Measurements from ENCODE around the gene ICAM3.
A peak's percentile ranks its signal among the peaks of the same experiment; 100 is the strongest.

ICAM3 gene

DNA sequence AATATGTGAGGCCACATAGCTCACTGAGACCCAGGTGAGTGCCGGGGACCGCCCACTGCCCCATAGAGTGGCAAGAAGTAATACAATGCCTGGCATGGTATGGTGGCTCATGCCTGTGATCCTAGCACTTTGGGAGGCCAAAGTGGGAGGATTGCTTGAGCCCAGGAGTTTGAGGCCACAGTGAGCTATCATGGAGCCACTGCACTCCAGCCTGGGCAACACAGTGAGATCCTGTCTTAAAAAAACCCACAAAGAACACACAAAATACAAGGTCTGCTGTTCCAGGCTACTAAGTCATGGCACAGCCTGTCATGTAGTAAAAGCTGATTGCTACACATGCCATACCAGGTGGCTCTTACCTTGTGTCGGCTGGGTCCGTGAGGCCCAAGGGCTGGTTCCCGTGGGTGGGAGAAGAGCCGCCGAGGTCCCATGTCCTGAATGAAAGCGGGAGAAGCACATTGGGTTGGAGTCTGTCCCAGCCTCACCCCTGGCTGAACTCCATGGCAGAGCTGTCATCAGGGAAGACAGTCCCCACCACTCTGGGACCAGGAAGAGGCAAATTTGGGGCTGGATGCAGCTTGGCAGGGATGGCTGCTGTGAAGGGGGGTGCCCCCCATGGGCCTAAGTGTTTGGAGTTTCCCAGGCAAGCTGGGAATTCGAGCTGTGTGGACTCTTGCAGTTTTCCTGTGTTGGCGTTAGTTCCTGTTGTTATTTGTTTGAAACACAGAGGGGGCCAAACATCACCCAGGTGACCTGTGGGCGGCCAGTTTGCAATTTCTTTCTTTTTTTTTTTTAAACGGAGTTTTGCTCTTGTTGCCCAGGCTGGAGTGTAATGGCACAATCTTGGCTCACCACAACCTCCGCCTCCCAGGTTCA is 20.4 kb downstream of the ICAM3 start:
- DNase-seq (ENCODE audit: low read depth) = no peak

DNA sequence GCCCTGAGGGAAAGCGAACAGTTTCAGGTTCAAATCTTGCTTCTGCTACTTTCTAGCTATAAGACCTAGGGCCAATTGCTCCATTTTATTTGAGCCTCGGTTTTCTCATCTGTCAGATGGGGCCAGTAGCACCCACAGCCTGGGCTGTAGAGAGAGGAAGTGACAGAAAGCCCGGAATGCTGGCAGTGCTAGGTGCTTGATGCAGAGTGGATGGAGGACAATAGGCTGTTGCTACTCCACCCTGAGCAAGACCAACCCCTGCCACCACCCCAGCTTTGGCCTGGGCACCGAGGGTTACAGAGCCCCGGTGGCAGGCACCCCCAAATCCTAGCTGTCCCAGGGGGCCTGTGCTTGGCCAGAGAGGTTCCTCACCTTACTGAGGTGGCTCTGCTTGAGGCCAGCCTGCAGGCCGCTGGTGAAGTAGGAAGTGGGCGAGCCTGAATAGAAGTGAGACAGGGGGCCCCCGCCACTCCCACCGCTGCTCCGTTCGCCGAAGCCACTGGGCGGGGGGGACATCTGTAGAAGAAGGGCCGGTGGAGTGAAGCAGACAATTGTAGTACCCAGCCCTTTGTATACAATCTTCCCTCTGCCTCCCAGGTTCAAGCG is 21.5 kb downstream of the ICAM3 start:
- no peak for DNase-seq (ENCODE audit: low read depth)

DNA sequence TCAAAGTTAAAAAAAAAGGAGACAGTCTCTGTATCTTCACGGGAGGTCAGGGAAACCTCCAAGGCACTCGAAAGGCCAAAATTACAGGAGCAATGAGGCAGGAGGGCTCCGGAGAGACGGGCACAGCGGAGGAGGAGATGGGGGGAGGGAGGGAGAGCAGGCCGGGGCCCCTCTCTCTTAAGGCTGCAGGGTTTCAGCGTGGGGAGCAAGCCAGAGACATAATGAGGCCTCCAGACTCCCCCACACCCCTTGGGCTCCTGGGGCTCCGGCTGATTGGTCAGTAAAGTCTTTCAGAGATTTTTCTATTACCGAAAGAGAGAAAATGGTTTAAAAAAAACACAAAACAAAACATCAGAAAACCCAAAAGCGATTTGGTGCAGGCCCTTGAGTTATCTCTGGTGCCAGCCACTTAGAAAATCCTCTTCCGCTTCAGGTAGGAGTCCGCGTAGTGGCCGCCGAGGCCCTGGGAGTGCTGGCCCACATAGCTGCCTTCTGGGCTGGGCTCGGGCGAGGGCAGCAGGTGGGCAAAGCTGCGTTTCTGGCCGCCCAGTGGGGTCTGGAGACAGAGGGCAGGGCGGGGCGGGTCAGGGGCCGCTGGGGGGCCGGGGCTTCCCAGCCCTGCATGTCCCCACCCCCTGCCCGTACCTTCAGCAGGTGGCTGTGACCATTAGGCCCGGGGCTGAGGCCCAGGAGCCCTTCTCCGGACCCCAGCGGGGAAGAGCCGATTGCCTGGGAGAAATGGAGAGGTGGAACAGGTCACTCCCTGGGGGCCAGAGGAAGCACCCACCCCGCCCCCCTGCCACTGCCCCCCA is 22.2 kb downstream of the ICAM3 start:
- no peak for DNase-seq (ENCODE audit: low read depth)

DNA sequence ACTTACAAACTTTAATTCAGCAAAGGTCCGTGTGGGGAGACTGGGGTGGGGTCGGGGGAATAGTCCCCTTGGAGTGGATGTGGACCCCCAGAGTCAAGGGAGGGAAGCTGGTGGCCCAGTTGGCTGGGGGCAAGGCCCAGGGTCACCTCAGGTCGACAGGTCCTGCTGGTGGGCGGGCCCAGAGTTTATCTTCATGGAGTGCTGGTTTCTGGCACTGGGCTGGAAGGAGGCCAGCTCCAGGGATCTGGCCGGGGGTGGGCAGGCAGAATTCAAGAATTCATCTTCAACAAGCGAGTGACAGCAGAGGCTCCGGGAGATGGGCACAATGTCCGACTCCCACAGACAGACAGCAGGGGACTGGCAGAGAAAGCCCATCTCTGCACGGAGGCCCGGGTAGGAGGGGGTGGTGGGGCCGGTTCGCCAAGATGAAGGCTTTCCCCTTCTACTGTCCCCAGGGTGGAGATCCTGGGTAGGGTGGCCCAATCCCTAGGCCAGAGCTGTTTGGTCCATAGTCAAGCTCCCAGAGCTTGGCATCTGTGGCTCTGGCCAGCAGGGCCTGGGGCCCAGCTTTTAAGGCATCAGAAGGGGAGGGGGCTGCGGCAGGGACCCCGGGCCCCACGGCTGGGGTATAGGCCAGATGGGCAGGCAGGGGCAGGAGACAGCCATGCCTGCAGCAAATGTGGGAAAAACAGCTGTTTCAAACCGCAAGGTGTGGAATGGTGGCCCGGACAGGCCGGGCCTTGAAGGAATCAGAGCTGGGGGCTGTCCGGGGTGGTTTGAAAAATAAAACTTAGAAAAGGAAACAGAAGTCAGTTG is 23.0 kb downstream of the ICAM3 start:
- DNase-seq (ENCODE audit: low read depth) = no peak

DNA sequence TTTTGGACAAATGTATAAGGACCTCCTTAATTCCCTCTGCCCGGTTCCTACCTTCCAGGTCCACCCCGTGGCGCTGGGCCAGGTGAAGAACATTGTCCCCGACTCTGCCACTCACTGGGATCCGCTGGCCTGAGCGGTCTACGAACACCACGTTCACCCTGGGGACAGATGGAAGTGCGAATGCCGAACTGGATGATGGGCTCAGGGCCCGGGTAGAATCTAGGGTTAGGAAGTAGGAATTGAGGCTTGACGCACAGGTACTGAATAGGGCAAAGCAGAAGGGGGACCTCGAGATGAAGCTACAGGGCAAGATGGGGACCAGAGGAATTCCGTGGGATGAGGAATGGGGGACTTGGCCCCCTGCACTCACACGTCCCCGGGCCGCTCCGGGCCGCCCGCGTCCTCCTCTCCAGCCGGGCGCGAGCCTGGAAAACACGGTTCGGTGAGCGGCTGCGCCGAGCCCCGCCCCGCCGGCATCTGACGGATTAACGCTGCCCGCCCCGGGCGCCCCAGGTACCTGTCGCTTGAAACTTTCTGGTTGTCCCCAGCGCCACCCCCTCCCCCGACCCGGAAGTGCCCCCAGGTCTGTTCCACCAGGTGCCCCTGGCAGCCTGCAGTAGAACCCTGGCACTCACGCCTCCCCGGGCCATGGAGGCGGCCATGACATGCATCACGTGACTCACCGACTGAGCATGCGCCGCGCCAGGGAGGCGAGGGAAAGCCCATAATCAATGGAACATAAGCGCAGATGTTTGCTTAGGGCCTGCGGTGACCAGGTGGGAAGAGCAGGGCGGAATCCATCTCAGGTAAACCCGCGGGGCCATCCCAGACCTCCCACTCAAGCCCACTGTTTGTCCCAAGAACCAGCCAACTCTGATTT is 23.8 kb downstream of the ICAM3 start, which contains the start of gene FDX2:
TSS of gene FDX2 (minus strand) at position 681 of the 880 bp plus-strand sequence. CDS start at position 662, 19 bp downstream.
- peak; percentile 65 for DNase-seq (ENCODE audit: low read depth)

DNA sequence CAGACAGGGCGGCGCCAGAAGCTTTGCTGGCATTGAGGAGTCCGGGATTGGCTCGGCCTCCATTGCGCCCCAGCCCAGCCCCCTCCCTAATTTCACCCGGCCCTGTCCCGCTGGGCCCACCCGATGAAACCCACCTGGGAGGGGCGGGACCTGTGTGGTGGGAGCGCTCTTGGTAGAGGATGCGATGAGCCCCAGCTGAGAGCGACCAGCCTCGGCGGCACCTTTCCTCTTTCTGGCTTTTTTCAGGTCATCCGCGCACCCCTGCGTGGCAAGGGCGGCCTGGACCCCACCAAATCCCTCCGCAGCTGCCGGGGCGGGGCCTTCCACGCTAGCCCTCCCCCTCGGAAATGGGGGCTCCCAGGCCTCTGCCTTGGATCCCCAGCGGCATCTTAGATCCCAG is 30.0 kb downstream of the ICAM3 start, which contains the start of gene ZGLP1:
TSS of gene ZGLP1 (minus strand) at position 393 of the 400 bp plus-strand sequence.
- DNase-seq (ENCODE audit: low read depth) = no peak

DNA sequence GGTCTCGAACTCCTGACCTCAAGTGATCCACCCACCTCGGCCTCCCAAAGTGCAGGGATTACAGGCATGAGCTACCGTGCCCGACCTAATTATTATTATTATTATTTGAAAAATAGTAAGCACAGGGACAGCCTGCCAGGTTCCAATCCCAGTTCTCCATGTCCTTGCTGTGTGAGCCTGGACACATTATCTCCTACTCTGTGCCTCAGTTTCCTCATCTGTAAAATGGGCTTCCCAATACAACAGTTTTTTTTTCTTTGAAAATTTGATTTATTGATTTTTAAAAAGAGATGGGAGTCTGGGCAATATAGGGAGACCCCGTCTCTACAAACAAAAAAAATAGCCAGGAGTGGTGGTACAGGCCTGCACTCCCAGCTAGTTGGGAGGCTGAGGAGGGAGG is 33.1 kb downstream of the ICAM3 start:
- DNase-seq (ENCODE audit: low read depth) = no peak

DNA sequence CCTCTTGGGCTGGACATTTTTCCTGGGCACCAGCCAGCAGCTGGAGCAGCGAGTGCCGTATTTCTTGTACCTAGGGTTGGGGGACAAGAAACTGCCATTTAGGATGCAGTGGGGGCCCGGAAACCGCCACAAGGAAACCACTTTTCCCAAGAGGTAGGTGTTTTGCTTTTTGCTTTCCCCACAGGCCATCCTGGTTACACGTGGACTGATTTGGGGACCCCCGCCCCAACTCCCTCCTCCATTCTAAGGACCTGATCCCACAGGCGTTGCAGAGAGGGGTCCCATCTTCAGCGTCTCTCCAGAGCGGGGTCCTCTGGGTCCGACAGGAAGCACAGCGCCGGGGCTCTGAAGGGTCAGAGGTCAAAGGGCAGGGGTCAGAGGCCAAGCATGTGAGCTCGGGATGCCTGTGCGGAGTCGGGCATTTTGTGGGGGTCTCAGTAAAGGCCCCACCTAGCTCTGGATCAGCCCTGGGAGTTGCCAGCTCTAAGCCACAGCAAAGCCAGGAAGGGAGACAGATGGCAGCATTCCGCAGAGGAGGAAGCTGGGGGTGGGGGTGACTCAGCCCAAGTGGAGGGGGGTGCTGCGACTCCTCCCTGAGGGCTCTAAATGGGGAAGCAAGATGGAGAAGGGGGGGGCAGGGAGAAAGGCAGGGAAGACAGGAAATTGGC is 34.2 kb downstream of the ICAM3 start:
- DNase-seq (ENCODE audit: low read depth) = no peak

DNA sequence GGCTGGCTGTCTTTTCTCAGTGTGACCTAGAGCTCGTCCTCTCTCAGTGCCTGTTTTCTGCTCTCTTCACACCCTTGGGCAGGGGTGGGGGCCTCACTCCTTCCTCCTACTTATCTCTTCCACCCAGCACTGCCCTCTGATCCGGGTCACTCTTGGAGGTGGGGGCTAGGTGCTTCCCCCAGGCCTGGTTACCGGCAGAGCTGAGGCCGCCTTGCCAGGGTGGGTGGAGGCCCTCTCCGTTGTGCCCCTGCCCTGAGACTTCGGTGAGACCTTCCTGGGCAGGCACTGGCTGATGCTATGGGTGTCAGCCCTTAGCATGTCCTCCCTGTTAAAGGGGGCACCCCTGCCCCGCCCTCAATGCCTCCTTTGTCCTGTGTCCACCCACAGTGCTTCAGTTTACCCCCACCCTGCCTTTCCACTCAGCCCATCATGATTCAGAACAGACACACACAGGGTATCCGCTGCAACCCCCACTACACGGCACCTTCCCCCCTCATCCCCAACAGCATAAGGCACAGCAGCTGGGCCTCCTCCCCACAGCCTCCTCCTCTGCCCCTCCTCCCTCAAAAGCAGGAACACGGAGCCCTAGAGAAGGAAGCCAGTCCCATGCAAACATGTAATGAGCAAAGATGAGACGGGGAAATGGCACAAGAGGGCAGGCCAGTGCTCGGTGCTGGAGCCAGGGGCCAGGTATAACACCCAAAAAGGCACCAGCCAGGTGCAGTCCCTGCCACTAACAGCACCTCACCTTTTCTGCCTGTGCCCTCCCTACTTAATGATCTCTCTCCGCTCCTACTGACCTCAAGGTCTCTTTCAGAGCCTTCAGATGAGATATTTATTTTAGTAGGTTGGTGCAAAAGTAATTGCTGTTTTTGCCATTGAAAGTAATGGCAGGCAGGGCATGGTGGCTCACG is 39.6 kb downstream of the ICAM3 start:
- no peak for DNase-seq (ENCODE audit: low read depth)

DNA sequence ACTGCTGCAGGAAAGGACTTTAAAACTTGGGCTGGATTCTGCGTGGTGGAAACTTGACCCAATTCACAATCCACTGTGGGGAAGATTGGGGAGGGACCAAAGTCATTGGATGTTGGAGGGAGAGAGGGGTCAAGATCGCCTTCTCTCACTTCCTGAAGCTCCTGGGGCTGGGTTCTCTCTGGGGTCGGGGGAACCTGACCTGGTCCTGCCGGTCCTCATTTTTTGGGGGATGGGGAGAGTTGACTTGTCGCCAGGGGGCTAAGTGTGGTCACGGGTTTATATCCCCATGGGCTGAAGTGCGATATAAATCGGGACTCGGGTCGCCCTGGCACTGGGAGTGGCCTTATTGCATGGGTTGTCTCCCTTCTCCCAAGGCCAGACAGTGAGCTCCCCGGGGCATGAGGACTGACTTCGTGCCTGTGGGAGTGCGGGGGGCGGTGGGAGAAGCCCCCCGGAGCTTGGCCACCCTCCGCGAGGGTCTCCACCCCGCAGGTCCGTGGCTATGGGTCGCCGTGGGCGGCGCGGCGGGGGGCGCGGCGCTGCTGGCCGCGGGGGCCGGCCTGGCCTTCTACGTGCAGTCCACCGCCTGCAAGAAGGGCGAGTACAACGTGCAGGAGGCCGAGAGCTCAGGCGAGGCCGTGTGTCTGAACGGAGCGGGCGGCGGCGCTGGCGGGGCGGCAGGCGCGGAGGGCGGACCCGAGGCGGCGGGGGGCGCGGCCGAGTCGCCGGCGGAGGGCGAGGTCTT is 43.4 kb downstream of the ICAM3 start:
- no peak for DNase-seq (ENCODE audit: low read depth)

DNA sequence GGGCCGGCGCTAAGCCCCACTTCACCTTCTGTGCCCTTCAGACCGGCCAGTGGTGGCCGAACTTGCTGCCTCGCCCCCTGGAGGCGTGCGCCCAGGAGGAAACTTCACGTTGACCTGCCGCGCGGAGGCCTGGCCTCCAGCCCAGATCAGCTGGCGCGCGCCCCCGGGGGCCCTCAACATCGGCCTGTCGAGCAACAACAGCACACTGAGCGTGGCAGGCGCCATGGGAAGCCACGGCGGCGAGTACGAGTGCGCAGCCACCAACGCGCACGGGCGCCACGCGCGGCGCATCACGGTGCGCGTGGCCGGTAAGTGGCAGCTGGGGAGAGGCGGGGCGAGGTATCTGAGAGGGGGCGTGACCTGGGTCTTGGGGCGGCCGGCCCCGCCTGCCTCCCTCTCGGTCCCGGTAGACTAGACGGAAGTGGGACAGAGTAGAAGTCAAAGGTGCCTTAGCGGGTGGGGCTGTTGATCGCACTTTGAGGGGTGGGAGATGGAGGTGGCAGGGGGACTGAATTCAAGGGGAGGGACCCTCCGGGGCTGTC is 44.0 kb downstream of the ICAM3 start:
- no peak for DNase-seq (ENCODE audit: low read depth)

DNA sequence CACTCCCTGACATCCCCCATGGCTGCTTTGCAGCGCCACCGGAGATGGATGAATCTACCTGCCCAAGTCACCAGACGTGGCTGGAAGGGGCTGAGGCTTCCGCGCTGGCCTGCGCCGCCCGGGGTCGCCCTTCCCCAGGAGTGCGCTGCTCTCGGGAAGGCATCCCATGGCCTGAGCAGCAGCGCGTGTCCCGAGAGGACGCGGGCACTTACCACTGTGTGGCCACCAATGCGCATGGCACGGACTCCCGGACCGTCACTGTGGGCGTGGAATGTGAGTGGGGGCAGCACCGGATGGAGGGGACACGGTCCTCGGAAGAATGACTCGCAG is 45.1 kb downstream of the ICAM3 start:
- no peak for DNase-seq (ENCODE audit: low read depth)

DNA sequence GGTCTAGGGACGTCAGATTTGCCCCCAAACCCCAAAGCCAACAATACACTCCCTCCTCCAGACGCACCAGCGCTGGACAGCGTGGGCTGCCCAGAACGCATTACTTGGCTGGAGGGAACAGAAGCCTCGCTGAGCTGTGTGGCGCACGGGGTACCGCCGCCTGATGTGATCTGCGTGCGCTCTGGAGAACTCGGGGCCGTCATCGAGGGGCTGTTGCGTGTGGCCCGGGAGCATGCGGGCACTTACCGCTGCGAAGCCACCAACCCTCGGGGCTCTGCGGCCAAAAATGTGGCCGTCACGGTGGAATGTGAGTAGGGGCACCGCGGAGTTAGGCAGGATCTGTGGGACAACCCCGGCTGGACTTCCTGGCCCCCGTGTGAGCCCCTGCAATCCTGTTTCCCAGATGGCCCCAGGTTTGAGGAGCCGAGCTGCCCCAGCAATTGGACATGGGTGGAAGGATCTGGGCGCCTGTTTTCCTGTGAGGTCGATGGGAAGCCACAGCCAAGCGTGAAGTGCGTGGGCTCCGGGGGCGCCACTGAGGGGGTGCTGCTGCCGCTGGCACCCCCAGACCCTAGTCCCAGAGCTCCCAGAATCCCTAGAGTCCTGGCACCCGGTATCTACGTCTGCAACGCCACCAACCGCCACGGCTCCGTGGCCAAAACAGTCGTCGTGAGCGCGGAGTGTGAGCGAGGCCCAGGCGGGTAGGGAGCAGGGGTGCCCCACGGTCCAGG is 45.6 kb downstream of the ICAM3 start:
- no peak for DNase-seq (ENCODE audit: low read depth)

DNA sequence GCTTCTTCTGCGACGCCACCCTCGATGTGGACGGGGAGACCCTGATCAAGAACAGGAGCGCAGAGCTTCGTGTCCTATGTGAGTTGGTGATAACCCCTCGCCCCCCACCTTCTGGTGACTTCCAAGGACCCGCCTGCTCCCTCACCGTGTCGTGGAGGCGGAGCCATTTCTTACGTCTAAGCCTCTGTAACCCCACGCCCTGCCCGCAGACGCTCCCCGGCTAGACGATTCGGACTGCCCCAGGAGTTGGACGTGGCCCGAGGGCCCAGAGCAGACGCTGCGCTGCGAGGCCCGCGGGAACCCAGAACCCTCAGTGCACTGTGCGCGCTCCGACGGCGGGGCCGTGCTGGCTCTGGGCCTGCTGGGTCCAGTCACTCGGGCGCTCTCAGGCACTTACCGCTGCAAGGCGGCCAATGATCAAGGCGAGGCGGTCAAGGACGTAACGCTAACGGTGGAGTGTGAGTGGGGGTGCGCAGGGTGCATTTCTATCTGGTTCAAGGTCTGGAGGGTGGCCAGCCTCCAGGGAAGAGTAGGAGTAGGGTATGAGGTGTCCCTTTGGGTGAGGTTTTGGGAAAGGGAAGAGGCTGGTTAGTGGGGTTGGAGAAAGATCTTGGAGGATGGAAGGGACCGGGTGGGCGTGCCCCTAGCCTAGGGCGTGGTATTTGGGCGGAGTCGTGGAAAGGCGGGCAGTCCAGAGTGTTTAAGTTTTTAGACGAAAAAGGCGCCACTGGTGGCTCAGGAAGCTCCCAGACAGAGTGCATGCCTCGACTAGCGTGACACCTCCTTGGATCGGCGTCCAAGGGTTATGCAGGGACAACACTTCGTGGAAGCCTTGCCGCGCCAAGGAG is 46.4 kb downstream of the ICAM3 start:
- DNase-seq (ENCODE audit: low read depth) = no peak

DNA sequence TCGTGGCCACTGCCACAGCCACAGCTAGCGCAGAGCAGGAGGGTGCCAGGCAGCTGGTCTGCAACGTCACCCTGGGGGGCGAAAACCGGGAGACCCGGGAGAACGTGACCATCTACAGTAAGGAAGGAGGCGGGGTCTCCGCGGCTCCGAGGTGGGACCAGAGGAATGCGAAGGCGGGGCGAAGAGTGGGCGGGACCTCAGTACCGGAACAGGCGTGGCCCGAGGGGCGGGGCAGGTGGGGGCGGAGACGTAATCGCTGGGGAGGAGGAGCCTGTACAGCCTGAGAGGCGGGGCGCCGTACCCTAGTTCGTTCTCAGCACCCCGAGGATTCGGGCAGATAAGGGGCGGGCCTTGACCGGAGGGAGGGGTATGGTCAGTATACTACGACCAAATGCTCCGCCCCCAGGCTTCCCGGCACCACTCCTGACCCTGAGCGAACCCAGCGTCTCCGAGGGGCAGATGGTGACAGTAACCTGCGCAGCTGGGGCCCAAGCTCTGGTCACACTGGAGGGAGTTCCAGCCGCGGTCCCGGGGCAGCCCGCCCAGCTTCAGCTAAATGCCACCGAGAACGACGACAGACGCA is 47.1 kb downstream of the ICAM3 start:
- DNase-seq (ENCODE audit: low read depth) = no peak

DNA sequence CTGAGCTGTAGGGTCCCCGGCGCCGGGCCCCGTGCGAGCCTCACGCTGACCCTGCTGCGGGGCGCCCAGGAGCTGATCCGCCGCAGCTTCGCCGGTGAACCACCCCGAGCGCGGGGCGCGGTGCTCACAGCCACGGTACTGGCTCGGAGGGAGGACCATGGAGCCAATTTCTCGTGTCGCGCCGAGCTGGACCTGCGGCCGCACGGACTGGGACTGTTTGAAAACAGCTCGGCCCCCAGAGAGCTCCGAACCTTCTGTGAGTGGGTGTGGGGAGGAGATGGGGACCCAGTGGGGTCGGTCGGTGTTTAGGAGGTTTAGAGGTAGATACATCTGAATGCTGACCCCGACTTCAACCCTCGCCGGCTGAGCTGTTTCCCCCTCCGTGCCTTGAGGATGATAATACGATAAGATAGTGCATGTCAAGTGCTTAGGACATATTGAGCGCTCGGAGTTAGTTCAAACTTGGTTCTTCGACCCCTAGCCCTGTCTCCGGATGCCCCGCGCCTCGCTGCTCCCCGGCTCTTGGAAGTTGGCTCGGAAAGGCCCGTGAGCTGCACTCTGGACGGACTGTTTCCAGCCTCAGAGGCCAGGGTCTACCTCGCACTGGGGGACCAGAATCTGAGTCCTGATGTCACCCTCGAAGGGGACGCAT is 47.7 kb downstream of the ICAM3 start:
- DNase-seq (ENCODE audit: low read depth) = no peak

All from HS-5 (cell line).